ENCODE measurements around the gene CAMKMT.
"Not testable (repeated sequence)": the region's sequence is repeated elsewhere in the genome, so short reads cannot be mapped to it uniquely, and the experiment has no call there.

Gene CAMKMT

DNA sequence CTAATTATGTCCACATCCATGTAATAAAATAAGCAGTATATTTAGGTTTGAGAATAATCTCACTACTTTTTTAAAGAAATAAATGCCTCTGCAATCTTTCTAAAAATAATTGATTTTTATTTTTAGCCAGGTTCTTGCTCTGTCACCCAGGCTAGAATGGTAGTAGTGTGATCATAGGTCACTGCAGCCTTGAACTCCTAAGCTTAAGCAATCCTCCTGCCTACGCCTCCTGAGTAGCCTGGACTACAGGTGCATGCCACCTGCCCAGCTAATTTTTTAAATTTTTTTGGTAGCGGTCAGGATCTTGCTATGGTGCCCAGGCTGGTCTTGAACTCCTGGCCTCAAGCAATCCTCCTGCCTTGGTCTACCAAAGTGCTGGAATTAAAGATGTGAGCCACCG lies 133.3 kb downstream of the CAMKMT start:
- in situ Hi-C loops (cut with HindIII; ENCODE audit: low sequenced_read_pairs) = loop anchor here (25.0 kb wide), 1 partner anchor 467 kb away; no protein-coding TSS in a partner anchor

DNA sequence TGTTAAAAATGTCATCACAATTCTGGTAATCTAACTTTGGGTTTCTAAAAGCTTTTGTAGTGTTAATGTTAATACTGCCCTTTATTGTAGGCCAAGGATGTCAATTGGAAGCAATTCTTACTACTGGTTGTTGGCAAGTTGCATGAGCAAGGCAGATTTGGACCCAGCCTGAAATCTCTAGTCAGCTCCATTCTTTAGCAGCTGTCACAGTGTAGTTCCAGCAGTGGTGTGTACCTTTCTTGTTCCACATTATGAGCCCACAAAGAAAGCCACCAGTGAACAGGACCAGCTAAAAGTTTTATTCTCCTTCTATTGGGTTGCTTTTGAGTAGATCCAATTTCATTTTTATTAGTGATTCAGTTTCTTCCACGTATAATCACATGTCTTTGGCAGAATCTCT lies 133.8 kb downstream of the CAMKMT start:
- in situ Hi-C loops (cut with HindIII; ENCODE audit: low sequenced_read_pairs) = loop anchor here (25.0 kb wide), 1 partner anchor 467 kb away; no protein-coding TSS in a partner anchor

DNA sequence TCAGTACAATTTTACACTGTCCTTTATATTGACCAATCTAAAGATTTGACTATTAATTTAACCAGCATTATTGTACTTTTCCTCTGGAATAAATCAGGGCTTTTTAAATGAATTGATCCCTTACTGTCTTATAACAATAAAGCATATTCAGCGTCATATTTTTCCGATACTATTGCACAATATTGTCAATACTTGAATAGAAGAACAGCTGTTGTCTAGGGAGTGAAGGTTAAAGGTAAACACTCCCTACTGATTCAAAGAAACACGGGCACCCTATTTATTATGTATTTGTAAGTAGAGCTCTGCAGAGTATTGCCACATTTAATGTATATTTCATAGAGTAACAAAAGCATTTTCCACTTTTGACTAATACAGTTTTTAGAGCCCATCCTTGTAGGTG lies 134.4 kb downstream of the CAMKMT start:
- in situ Hi-C loops (cut with HindIII; ENCODE audit: low sequenced_read_pairs) = loop anchor here (25.0 kb wide), 1 partner anchor 466 kb away; no protein-coding TSS in a partner anchor

DNA sequence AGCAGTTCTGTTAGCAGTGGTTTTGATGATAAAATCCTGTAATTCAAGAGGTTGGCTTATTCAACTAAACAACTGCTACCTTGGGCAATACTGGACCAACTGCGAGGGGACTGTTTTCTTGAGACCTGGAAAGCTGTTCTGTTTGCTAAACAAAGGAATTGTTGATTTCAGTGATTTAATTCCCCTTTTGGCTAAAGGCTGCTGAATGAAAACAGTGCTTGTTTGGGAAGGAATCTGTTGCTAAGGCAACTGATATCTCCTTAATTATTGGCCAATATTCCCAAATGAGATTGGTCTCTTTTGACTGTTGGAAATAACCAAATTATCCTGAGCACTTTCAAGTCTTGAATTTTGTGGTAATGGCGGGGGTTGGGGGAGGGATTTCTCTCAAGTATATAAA lies 136.8 kb downstream of the CAMKMT start:
- in situ Hi-C loops (cut with HindIII; ENCODE audit: low sequenced_read_pairs) = loop anchor here (25.0 kb wide), 1 partner anchor 464 kb away; no protein-coding TSS in a partner anchor

DNA sequence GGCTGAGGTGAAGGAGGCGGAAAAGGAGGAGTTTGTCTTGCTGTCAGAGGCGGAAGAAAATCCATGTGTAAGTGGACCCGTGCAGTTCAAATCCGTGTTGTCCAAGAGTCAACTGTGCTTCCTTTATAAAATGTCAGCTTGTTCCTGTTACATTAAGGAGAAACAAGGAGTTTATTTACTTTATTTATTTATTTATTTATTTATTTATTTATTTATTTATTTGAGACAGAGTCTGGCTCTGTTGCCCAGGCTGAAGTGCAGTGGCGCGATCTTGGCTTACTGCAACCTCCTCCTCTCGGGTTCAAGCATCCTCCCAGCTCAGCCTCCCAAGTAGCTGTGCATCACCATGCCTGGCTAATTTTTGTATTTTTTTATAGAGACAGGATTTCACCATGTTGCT lies 143.9 kb downstream of the CAMKMT start:
- in situ Hi-C loops (cut with HindIII; ENCODE audit: low sequenced_read_pairs) = not testable (repeated sequence)

DNA sequence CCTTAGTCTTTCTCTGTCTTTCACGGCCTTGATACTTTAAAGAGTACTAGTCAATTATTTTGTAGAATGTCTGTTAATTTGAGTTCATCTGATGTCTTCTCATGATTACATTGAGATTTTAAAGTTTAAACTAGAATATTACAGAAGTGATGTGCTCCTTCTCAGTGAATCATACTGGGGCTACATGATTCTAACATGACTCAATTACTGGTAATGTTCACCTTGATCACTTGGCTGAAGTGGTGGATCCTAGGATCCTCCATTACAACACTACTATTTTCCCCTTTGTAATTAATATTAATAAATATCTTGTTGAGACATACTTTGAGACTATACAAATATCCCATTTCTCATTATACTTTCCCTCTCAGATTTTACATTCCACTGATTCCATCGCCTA lies 148.5 kb downstream of the CAMKMT start:
- in situ Hi-C loops (cut with HindIII; ENCODE audit: low sequenced_read_pairs) = no loop called here

DNA sequence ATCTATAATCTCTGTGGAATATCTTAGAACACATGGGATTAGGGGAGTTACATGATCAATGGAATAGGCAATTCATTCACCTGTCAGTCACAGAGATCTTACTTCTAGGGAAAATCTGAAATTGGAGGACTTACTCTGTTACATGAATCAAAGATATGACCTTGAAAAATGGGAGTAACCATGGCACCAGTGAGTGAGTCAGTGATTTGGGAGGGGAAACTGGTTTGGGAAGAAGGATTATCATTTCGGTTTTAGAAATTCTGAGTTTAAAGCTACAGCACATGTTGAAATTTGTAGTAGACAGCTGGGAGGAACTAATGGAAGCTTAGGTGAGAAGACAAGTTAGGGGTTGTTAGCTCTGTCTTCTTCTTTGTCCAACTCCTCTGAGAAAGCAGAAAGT lies 153.7 kb downstream of the CAMKMT start:
- in situ Hi-C loops (cut with HindIII; ENCODE audit: low sequenced_read_pairs) = no loop called here

DNA sequence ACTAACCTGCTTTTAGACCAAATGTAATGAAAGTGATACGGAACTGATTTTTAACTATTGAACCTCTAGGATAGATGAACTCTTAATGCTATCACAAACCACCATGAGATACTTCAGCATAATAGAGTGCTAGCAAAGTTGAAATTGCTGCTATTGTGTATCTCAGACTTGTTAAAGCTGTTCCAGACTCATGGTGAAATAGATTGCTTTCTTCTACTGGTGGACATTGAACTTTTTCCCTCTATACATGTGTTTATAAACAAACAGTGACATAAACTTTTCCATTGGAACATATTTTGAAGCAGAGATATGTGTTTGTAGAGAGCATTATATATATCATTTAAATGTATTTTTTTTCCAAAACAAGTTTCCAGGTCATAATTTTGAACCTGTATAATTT lies 157.3 kb downstream of the CAMKMT start:
- in situ Hi-C loops (cut with HindIII; ENCODE audit: low sequenced_read_pairs) = no loop called here

DNA sequence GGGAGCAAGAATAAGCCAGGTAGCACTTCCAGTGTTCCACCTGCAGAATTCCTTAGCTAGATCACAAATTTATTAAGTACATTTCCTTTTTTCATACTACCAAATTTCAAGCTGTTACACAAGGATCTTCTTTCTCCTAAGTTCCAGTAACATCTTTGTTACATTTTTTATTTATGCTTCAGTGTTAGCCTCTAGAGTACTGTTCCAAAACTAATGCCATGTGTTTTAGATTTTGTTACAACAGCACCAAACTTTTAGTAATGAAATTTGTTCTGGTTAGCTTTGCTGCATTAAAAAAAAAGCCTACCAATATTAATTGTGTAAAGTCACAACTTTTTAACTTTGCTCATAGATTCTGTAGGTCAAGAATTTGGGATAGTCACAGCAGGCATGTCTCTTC lies 161.1 kb downstream of the CAMKMT start:
- in situ Hi-C loops (cut with HindIII; ENCODE audit: low sequenced_read_pairs) = no loop called here

DNA sequence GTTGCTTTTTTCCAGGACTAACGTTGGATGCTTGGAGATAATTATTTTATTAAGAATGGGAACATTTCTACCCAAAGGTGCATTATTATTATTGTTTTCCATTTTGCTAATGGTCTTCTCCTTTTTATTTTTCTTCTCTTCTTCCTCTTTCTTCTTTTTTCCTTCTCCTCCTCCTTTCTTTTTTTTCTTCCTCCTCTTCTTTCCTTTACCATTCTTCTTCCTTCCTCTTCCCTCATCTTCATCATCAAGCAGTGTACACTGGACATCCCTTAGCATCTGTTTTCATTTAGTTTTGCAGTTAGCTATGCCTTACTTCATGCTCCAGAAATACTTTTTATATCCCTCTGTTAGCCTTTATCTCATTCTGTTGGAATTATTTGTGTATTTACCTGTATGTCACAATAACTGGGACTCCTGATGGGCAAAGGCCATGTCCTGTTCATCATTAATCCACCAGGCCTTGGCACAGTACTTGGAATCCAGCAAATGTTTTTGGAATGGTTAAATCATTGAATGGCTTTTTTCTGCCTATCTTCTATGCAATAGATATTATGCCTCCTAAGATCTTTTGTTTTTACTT lies 162.7 kb downstream of the CAMKMT start:
- in situ Hi-C loops (cut with HindIII; ENCODE audit: low sequenced_read_pairs) = no loop called here

DNA sequence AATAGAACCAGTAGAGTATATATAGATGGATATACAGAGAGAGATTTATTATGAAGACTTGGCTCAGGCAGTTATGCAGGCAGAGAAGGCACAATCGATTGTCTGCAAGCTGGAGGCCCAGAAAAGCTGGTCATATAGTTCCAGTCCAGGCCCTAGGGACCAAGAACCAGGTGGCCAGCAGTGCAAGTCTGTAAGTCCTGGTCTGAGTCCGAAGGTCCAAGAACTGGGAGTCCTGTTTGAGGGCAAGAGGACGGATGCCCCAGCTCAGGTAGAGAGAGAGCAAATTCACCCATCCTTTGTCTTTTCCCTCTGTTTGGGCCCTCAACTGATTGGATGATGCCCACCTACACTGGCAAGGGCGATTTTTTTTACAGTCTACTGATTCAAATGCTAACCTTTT lies 164.6 kb downstream of the CAMKMT start:
- in situ Hi-C loops (cut with HindIII; ENCODE audit: low sequenced_read_pairs) = no loop called here

DNA sequence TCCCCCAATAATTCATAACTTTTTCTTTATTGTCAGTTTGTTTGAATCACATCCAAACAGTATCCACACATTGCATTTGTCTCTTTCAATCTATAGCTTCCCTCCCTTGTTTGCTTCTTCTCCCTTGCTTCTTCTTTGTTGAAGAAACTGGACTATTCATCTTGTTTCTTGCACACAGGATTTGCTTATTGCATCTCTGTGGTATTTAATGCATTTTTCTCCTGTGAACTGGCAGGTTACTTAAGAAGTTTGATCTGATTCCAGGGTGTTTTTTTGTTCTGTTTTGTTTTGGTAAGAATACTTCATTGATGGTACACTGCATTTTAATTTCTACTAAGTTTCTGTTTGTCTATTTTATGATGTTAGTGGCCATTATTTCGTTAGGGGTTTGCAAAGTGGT lies 166.8 kb downstream of the CAMKMT start:
- in situ Hi-C loops (cut with HindIII; ENCODE audit: low sequenced_read_pairs) = no loop called here

DNA sequence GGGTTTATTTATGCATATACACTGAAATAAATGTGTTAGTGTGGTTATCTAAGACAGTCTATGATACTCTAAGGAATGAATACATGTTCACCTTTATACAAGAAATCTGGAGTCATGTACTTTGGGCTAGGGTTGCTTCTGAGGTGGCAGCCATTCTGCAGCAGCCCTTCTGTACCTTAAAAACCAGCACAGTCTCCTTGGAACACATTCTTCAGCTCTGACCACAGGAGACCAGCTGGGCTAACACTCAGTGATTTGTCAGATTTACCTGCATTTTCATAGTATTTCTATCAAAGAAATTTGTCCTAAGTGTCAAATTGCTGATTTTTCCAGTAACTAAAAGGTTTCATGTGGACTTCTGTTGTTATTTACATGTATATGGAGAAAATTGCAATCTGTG lies 167.7 kb downstream of the CAMKMT start:
- in situ Hi-C loops (cut with HindIII; ENCODE audit: low sequenced_read_pairs) = no loop called here

DNA sequence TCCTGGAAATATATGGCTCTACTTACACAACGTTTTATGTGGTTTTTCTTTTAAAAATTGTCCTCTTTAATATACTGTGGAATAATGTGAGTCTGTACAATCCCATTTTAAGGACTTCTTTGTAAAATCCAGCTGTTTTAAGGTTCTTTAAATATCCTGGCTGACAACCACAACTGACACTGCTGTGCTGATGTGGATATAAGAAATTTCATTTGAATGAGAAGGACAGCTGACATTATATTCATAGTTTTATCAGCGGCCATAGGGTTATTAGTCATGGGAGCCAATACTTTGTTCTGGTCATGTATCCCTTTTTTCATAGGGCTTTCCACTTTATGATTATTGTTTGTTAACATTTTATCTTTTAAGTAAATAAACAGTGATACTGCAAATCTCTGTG lies 169.5 kb downstream of the CAMKMT start:
- in situ Hi-C loops (cut with HindIII; ENCODE audit: low sequenced_read_pairs) = no loop called here

DNA sequence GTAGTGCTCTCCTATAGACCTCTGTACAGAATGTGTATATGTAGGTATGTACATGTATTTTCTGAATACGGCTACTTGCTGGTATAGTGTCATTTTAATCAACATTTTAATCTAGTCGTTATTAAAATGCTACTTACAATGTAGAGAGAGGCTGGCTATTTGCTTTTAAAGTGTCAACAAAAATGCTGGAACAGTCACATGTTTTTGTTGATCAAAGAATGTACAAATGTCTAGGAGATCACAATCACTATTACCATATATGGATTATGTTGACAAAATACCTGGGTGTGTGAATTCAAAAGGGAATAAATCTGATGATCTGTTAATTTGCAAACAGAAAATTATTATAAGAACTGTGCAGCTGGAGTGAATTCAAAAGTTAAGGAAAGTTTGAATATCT lies 170.3 kb downstream of the CAMKMT start:
- in situ Hi-C loops (cut with HindIII; ENCODE audit: low sequenced_read_pairs) = no loop called here

DNA sequence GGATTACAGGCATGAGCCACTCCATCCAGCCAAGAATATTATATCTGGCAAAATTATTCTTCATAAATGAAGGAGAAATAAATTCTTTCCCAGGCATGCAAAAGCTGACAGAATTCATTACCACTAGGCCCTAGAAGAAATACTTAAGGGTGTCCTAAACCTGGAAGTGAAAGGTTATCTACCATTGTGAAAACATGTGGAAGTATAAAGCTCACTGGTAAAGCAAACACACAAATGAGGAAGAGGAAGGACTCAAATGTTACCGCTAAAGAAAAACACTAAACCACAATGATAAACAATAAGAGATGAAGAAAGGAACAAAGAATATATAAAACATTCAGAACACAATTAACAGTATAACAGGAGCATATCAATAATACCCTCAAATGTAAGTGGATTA lies 171.8 kb downstream of the CAMKMT start:
- in situ Hi-C loops (cut with HindIII; ENCODE audit: low sequenced_read_pairs) = no loop called here

DNA sequence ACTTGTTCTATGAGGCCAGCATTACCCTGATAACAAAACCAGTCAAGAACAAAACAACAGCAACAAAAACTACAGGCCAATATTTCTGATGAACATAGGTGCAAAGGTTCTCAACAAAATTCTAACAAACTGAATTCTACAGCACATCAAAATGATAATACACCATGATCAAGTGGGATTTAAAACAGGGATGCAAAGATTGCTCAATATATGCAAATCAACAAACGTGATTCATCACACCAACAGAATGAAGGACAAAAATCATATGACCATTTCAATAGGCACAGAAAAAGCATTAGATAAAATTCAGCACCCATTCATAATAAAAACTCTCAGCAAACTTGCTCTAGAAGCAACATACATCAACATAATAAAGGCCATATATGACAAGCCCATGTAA lies 173.6 kb downstream of the CAMKMT start:
- in situ Hi-C loops (cut with HindIII; ENCODE audit: low sequenced_read_pairs) = no loop called here

DNA sequence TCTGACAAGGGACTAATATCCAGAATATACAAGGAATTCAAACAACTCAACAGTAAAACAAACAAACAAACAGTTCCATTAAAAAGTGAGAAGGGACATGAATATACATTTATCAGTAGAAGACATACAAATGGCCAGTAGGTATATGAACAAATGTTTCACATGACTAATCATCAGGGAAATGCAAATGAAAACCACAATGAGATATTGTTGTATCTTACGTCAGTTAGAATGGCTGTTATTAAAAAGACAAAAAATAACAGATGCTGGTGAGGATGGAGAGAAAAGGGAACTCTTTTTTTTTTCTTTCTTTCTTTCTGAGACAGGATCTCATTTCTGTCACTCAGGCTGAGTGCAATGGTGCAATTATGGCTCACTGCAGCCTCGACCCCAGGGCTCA lies 175.5 kb downstream of the CAMKMT start:
- in situ Hi-C loops (cut with HindIII; ENCODE audit: low sequenced_read_pairs) = no loop called here

DNA sequence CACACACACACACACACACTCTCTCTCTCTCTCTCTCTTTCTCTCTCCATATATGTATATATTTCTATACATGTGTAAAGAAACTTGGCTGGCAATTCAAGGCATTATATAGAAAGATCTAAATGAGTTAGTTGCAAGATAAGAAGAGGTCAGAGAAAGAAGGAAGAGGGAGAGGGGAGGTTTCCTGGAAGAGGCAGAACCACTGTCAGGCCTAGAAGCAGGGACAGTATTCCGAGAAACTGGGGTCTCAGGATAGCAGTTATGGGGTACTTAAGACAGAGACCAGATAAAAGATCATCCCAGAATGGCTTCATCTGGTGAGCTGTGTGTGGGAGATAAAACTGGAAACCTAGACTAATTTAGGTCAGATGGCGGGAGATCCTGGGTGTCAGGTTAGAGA lies 180.8 kb downstream of the CAMKMT start:
- in situ Hi-C loops (cut with HindIII; ENCODE audit: low sequenced_read_pairs) = loop anchor here (5.0 to 10.0 kb wide), 2 partner anchors 65 to 412 kb away; no protein-coding TSS in a partner anchor

DNA sequence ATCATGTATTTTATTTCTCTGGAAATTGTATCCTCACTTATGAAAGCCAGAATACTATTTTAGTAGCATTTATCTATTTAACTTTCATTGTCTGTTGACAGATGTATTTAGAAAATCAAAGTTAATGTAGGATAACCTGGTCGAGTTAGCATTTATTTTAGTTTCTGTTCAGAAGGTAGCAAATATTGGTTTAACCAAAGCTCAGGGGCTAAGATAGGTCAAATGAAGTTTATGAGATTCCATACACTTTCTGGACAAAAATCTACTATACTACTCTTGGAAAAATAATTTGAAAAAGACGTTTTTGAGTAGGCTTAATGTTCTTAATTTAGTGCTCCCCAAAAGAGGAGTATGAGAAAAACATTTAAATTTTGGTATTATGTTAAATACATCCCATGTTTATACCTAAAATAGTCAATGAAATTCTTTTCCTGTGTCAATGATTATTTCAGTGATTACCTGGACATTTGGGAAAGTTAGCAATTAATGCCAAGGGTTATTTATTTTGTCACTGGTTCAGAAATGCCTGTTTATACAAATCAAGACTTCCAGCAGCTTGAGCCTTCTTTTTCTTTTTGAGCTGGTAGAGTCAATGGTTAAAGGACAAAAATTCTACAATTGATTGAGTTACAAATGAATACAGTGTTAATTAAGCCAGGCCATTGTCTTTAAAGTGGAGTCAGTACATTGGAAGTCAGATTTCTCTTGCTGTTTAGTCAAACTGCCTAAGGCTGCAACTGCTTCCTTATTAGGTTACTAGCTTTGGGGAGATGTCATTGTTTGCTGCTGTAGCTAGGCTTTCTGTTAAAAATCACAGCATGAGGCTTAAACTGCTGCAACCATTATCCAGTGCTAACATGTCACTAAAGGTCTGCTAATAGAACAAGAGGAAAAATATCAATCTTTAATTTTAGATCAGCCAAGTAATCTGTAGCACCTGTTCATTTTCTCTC lies 182.3 kb downstream of the CAMKMT start:
- in situ Hi-C loops (cut with HindIII; ENCODE audit: low sequenced_read_pairs) = loop anchor here (5.0 to 10.0 kb wide), 2 partner anchors 67 to 411 kb away; no protein-coding TSS in a partner anchor

DNA sequence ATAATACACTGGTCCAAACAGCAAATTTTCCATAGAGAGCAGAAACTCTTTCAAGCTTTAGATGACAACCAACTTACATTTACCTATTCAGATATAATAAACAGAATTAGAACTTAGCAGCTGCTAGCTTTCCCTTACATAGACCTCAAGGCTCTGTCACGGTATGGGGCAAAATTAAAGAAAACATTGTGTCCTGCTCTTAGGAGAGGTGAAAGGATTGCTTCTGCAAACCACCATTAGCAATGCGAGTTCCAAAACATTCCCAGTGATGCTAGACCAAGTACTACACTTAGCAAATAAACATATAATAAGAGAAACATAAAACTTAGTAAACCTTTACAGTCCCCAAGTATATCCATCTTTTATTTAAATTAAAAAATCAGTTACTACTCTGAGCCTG lies 183.3 kb downstream of the CAMKMT start:
- in situ Hi-C loops (cut with HindIII; ENCODE audit: low sequenced_read_pairs) = loop anchor here (10.0 kb wide), 1 partner anchor 410 kb away; no protein-coding TSS in a partner anchor
